H1 (cell line): ENCODE data around the gene FBXL16.

Experiments
- ATF3 ChIP-seq: IDR thresholded peaks from 2 replicates; pipeline ENCODE4 v1.6.1; 2011; ENCODE audit warnings: low read depth, mild to moderate bottlenecking, low read length; ENCODE audit not compliant: insufficient read depth
- BRCA1 ChIP-seq: IDR thresholded peaks from 2 replicates; pipeline ENCODE4 v1.6.1; 2012; ENCODE audit warnings: low read depth, low read length, improper control_type of control experiment
- JUN ChIP-seq: IDR thresholded peaks from 2 replicates; pipeline ENCODE4 v1.6.1; 2011; ENCODE audit warnings: low read depth, mild to moderate bottlenecking, improper control_type of control experiment, low read length
- MAX ChIP-seq: IDR thresholded peaks from 2 replicates; pipeline ENCODE4 v1.6.1; 2012; ENCODE audit warnings: inconsistent platforms
- POLR2A ChIP-seq, 2 experiments: IDR thresholded peaks; 1 replicate in 1 of 2; 2 replicates in 1 of 2; pipeline ENCODE4 v1.6.1; 2011; ENCODE audit warnings: low read depth in 2 of 2, low read length in 2 of 2, mild to moderate bottlenecking in 2 of 2; ENCODE audit errors: control extremely low read depth in 1 of 2
- RBBP5 ChIP-seq: IDR thresholded peaks from 2 replicates; pipeline ENCODE4 v1.7.1; 2012; ENCODE audit warnings: low read depth, mild to moderate bottlenecking, inconsistent platforms, low read length, moderate library complexity, borderline replicate concordance
- SIN3A ChIP-seq, 2 experiments: IDR thresholded peaks in 1 of 2; conservative IDR thresholded peaks in 1 of 2; 2 replicates each; pipeline ENCODE4 v1.6.1; 2011 to 2012; ENCODE audit warnings: low read length in 2 of 2, improper control_type of control experiment in 1 of 2, low read depth in 1 of 2, mild to moderate bottlenecking in 1 of 2
- TAF1 ChIP-seq: IDR thresholded peaks from 2 replicates; pipeline ENCODE4 v1.6.1; 2011; ENCODE audit warnings: mild to moderate bottlenecking, low read depth, low read length
- YY1 ChIP-seq: IDR thresholded peaks from 2 replicates; pipeline ENCODE4 v1.6.1; 2011; ENCODE audit warnings: low read depth, mild to moderate bottlenecking, low read length
- TF ChIP-seq, protein P1 (sequence below), 3 experiments: IDR thresholded peaks; 1 replicate in 2 of 3; 2 replicates in 1 of 3; pipeline versions ENCODE4 v1.5.1 to v1.6.1; 2011; ENCODE audit warnings: low read length in 3 of 3, mild to moderate bottlenecking in 3 of 3, inconsistent platforms in 2 of 3, low read depth in 1 of 3, moderate library complexity in 1 of 3; ENCODE audit not compliant: insufficient read depth in 1 of 3; ENCODE audit errors: control extremely low read depth in 1 of 3

- TF ChIP-seq MAX (no peak), SIN3A (conservative IDR thresholded peaks at IDR 0.05 in 1 of 2, IDR thresholded peaks at IDR 0.05 in 1 of 2; ENCODE audit: low read depth in 1 of 2, low read length in 2 of 2) (no peak), JUN (no peak), YY1 (no peak), RBBP5 (no peak), POLR2A (IDR thresholded peaks at IDR 0.05; ENCODE audit: control extremely low read depth in 1 of 2, low read depth in 2 of 2, low read length in 2 of 2) (no peak), ATF3 (no peak), TAF1 (no peak), BRCA1 (no peak)
- TF ChIP-seq, protein P1, sequence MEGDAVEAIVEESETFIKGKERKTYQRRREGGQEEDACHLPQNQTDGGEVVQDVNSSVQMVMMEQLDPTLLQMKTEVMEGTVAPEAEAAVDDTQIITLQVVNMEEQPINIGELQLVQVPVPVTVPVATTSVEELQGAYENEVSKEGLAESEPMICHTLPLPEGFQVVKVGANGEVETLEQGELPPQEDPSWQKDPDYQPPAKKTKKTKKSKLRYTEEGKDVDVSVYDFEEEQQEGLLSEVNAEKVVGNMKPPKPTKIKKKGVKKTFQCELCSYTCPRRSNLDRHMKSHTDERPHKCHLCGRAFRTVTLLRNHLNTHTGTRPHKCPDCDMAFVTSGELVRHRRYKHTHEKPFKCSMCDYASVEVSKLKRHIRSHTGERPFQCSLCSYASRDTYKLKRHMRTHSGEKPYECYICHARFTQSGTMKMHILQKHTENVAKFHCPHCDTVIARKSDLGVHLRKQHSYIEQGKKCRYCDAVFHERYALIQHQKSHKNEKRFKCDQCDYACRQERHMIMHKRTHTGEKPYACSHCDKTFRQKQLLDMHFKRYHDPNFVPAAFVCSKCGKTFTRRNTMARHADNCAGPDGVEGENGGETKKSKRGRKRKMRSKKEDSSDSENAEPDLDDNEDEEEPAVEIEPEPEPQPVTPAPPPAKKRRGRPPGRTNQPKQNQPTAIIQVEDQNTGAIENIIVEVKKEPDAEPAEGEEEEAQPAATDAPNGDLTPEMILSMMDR (IDR thresholded peaks at IDR 0.05; ENCODE audit: control extremely low read depth in 1 of 3, insufficient read depth in 1 of 3, low read depth in 1 of 3, low read length in 3 of 3) = no peak
Observed at GRCh38 chr16:661184-661821, 44.3 kb downstream of the FBXL16 start.
